NOMO-1 treated with DMSO at 0.1 percent for 48 hours (cell line): Measurements from ENCODE around the gene ZWINT.

Source experiments
- DNase-seq: peaks from one replicate; lab custom pipeline; 2025; ENCODE audit not compliant: unreplicated experiment; lab: John Stamatoyannopoulos, UW

Gene ZWINT, protein sequence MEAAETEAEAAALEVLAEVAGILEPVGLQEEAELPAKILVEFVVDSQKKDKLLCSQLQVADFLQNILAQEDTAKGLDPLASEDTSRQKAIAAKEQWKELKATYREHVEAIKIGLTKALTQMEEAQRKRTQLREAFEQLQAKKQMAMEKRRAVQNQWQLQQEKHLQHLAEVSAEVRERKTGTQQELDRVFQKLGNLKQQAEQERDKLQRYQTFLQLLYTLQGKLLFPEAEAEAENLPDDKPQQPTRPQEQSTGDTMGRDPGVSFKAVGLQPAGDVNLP

GRCh38 chr10:56360967-56361612 is at the start of gene ZWINT:
Gene ZWINT, minus strand, starts transcription at chr10:56361259. Its CDS starts 23 bp downstream, at chr10:56361236.
- peak; percentile 98 for DNase-seq

DNA sequence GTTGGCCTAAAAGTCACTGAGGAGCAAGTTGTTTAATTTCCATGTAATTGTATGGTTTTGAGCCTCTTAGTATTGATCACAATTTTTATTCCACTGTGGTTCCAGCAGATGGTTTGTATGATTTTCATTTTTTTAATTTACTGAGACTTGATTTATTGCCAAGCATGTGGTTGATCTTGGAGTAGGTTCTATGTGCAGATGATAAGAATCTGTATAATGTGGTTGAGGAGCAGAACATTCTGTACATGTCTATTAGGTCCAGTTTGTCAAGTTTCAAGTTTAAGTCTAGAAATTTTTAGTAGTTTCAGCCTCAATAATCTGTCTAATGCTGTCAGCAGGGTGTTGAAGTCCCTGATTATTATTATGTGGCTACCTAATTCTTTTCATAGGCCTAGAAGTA is 22.7 kb upstream of the ZWINT start:
- DNase-seq = no peak

GRCh38 chr10:56370217-56371113 is 9.4 kb upstream of the ZWINT start:
- no peak for DNase-seq

- no peak for DNase-seq
Measured at GRCh38 chr10:56360583-56360966, 484 bp downstream of the ZWINT start.

GRCh38 chr10:56359837-56360236 is 1.2 kb downstream of the ZWINT start:
- DNase-seq = no peak

GRCh38 chr10:56357018-56357417 is 4.0 kb downstream of the ZWINT start:
- DNase-seq = no peak

- no peak for DNase-seq
Measured at GRCh38 chr10:56351909-56352630, 9.0 kb downstream of the ZWINT start.

GRCh38 chr10:56349611-56350010 is 11.4 kb downstream of the ZWINT start:
- DNase-seq = peak; percentile 17

- no peak for DNase-seq
Measured at GRCh38 chr10:56348101-56348500, 13.0 kb downstream of the ZWINT start.

- DNase-seq = no peak
Measured at GRCh38 chr10:56346845-56347415, 14.1 kb downstream of the ZWINT start.

GRCh38 chr10:56341612-56342011 is 19.4 kb downstream of the ZWINT start:
- no peak for DNase-seq

DNA sequence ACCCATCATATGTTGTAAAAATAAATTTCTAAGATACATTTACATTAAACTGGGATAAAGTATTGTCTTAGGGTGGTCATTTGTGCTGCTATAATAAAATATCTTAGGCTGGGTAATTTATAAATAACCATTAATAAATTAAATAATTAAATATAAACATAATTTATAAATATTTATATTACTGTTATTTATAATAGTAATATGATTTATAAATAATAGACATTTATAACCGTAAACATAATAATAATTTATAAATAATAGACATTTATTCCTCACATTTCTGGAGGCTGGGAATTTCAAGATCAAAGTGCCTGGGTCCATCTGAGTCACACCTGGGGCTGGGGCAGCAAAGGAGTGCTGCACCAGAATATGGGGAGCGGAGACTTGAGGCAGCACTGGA is 31.1 kb downstream of the ZWINT start:
- no peak for DNase-seq

DNA sequence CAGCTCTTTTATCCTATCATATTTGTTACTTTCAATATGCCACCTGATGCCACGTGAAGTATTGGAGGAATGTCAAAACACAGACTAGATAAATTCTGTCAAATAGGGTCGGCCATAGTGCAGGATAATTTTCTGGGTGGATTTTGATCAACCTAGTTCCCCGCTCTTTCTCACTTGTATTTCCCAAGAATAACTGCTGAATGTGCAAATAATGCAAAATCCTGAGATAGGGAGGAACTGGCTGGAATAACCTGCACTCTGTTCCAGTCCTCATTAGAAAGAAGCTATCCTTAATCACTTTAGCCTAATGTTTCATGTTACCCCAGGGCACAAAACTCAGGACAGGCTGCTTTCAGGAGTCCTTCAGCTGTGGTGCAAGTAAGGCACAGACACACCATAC is 33.9 kb downstream of the ZWINT start:
- no peak for DNase-seq

- no peak for DNase-seq
Measured at GRCh38 chr10:56319386-56319785, 41.7 kb downstream of the ZWINT start.

- DNase-seq = no peak
Measured at GRCh38 chr10:56318816-56319215, 42.2 kb downstream of the ZWINT start.

GRCh38 chr10:56317603-56318002 is 43.5 kb downstream of the ZWINT start:
- DNase-seq = no peak

- no peak for DNase-seq
Measured at GRCh38 chr10:56316603-56317002, 44.5 kb downstream of the ZWINT start.
